ENCODE measurements around the gene CHCHD10.
A peak's percentile ranks its signal among the peaks of the same experiment; 100 is the strongest.

The CHCHD10 gene

DNA sequence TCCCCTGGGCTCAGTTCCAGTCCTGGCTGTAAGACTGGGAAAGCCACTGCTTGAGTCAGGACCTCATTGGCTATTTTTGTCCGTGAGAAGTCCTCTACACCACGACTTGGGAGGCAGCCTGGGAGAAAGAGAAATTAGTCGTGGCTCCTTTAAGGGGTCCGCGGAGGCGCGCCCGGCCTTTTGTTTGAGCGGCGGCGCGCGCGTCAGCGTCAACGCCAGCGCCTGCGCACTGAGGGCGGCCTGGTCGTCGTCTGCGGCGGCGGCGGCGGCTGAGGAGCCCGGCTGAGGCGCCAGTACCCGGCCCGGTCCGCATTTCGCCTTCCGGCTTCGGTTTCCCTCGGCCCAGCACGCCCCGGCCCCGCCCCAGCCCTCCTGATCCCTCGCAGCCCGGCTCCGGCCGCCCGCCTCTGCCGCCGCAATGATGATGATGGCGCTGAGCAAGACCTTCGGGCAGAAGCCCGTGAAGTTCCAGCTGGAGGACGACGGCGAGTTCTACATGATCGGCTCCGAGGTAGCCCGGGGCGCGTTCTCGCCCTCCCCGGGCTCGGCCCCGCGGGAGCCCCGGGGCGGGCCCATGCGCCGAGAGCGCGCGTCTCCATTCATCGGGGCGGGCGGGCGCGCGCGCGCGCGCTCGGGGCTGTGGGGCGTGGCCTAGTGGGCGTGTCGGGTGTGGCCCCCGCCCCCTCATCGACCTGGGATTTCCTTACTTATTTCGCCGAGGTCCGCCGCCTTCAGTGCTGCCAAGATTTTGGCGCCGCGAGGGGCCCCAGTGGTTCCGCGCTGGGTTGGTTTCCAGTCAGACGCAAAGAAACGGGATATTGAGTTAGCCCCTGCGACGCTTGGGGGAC lies 19.2 kb upstream of the CHCHD10 start, which contains the start of gene SMARCB1:
SMARCB1 (plus strand) TSS at position 215 of the 848 bp plus-strand sequence; CDS start at position 419, 204 bp downstream.
- peak; percentile 84 for DNase-seq

DNA sequence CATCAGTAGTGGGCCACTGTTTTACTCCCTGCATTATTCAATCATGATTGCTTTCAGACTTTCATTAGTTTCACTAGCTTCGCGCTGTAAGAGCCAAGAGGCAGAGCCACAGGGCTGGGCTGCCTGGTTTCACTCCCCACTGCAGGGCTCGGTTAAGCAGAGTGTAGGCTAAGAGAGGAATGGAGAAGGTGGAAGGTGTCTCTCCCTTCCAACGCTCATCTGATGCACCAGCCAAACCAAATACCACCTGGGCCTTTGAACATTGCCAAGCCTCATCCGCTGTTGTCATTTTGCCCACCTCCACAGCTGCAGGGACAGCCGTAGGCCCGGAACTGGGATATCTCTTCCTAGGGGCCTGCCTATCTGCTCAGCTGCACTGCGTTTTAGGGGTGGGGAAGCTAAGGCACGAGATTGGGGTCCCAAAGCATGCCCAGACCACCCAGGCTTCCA lies 18.5 kb upstream of the CHCHD10 start:
- no peak for DNase-seq

GRCh38 chr22:23784215-23784732 lies 16.5 kb upstream of the CHCHD10 start:
- DNase-seq, result no peak

DNA sequence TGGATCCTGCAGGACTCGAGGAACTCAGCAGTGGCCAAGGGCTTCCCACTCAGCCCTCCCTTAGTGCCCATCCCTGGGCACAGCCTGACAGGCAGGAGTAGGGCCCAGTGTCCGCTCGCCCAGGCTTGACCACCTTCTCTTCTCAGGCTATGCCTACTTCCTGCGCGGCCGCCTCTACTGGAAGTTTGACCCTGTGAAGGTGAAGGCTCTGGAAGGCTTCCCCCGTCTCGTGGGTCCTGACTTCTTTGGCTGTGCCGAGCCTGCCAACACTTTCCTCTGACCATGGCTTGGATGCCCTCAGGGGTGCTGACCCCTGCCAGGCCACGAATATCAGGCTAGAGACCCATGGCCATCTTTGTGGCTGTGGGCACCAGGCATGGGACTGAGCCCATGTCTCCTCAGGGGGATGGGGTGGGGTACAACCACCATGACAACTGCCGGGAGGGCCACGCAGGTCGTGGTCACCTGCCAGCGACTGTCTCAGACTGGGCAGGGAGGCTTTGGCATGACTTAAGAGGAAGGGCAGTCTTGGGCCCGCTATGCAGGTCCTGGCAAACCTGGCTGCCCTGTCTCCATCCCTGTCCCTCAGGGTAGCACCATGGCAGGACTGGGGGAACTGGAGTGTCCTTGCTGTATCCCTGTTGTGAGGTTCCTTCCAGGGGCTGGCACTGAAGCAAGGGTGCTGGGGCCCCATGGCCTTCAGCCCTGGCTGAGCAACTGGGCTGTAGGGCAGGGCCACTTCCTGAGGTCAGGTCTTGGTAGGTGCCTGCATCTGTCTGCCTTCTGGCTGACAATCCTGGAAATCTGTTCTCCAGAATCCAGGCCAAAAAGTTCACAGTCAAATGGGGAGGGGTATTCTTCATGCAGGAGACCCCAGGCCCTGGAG lies 15.7 kb upstream of the CHCHD10 start:
- no peak for DNase-seq

DNA sequence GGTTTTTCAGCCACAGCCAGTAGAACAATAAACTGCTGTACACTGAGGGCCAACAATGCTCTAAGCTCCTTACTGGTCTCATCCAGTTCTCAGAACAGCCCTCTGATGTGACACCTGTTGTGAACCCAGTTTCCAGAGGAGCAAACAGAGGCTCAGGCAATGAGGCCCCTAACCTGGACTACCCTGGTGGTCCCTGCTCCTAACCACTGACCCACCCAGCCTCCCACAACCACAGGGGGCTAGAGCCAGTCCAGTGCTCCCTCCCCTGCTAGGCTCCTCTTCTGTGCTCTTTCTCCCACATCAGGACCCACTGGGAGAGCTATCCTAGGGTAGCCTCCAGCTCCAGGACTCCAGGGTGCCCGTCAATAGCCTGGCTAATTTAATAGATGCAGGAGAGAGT lies 14.9 kb upstream of the CHCHD10 start:
- no peak for DNase-seq

- DNase-seq, result no peak
Observed at GRCh38 chr22:23782252-23782651, 14.5 kb upstream of the CHCHD10 start.

DNA sequence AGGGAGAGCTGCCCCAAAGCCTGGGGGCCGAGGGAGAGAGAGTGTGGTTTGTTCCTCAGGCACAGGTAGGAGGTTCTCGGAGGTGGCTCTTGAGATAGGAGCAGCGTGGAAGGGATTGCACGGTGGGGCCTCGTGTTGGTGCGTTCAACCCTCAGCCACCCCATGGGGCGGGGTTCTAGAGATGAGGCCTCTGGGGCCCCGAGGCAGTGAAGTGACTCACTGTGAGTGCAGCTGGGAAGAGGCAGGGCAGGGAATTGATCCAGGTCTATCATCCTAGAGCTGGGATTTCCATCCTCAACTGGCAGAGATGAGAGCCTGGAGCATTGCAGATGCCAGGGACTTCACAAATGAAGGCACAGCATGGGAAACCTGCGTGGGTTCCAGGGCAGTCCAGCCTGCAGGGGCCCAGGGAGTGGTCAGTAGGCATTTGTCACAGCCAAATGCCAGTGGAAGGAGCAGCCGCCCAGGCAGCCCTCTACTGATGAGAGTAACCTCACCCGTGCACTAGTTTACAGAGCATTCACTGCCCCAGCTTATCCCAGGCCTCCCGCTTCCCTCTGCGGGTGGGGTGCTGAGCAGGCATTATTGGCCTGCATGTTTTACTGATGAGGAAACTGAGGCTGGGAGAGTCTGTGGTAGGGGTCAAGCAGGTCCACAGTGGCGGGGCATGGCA lies 13.9 kb upstream of the CHCHD10 start:
- no peak for DNase-seq

- no peak for DNase-seq
Observed at GRCh38 chr22:23781065-23781464, 13.3 kb upstream of the CHCHD10 start.

- DNase-seq, result no peak
Observed at GRCh38 chr22:23780146-23780748, 12.5 kb upstream of the CHCHD10 start.

- DNase-seq, result no peak
Observed at GRCh38 chr22:23779731-23780130, 12.0 kb upstream of the CHCHD10 start.

GRCh38 chr22:23779083-23779482 lies 11.3 kb upstream of the CHCHD10 start:
- DNase-seq, result no peak

DNA sequence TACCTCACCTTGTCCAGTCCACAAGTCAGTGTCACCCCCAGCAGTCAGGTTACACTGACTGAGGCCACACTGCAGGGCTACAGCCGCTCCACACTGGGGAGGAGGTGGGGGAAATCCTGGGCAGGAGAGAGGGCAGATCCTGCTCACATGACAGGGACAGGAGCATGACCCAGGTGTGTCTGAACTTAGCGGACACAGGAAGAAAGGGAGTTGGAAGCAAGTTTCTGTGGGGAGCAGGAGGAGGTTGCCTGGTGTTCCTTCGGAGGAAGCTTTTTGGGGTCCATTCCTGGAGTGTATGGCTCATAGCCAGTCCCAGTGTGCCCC lies 10.8 kb upstream of the CHCHD10 start:
- no peak for DNase-seq

- DNase-seq, result peak; percentile 72
Observed at GRCh38 chr22:23777776-23778576, 10.2 kb upstream of the CHCHD10 start.

- no peak for DNase-seq
Observed at GRCh38 chr22:23775779-23776375, 8.1 kb upstream of the CHCHD10 start.

DNA sequence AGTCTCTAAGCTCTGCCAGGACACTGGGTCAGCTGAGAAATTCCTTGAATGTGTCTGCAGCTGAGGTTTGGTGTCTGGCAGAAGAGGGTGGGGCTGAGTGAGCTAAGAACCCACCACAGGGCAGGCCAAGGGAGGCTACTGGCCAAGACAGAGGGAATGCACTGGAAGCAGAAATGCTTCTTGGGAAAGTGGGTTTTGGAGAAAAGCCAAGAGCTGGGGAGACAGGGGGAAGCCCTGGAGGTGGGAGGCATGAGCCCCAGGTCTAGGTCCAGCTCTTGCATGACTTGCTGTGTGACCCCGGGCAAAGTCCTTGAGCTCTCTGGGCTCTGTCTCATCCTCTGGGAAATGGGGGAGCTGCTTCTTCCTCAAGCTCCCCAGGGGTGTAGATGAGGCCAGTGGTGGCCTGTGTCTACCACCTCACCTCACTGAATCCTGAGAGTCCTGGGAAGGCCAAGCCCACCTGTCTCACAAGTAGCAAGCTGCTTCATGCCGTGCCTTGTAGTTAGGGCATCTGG lies 7.2 kb upstream of the CHCHD10 start:
- DNase-seq, result no peak

- DNase-seq, result no peak
Observed at GRCh38 chr22:23774114-23774921, 6.5 kb upstream of the CHCHD10 start.

DNA sequence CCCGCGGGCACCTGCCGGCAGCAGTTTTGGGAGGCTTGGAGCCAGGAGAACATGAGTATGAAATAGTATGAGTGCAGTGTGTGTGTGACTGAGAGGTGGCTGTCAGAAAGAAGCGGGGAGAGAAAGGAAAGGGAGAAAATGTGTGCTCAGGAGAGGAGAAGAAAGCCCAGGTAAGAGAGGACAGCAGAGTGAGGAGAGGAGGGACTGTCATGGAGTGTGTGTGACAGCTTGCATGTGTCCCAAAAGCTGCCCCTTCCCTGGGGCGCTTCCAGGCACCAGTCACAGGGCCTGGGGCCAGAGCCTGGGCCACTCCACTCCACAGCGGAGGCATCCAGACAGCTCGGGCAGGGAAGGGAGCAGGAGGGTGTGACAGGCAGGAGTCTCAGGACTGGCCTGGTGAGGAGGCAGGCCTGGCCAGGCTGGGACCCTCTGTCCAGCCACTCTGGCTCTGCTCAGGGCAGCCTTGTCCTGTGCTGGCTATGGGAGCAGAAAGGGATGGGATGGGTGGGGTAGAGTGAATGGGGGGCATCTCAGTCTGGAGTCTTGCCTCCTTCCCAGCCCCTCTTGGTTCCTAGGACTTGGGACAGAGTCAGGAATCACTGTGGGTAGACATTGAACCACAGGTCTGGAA lies 5.8 kb upstream of the CHCHD10 start:
- DNase-seq, result no peak

DNA sequence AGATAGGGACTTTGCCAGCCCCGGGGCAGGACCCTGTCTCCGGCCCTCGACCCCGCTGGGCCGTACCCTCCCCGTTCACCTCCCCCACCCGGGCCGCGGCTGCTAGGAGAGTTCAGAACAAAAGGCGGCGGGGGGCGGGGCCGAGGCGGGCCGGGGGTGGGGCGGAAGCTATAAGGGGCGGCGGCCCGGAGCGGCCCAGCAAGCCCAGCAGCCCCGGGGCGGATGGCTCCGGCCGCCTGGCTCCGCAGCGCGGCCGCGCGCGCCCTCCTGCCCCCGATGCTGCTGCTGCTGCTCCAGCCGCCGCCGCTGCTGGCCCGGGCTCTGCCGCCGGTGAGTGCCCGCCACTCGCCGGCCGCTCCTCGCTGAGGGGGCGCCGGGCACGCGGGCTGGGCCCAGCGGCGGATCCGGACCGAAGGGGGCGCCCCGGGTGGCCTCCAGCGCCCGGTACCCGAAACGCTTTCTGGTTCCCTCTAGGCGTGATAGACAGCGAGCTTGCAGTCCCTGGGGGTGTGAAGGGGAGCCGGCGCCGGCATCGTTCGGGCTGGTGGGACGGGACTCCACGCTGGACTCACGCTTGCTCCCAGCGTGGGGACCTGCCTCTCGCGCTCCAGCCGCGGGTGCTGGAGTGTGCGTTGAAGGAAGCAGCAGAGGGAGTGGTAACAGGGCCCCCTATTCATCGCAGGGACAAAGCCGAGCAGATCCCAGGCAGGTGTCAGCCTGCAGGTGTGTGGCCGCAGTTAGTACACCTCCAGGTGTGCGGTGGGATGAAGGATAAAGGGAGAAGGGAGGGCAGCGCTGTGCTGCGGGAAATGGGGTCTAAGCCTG lies 5.1 kb upstream of the CHCHD10 start, which contains the start of gene MMP11:
MMP11 (plus strand) TSS at position 201 of the 825 bp plus-strand sequence; CDS start at position 223, 22 bp downstream.
- peak; percentile 61 for DNase-seq

DNA sequence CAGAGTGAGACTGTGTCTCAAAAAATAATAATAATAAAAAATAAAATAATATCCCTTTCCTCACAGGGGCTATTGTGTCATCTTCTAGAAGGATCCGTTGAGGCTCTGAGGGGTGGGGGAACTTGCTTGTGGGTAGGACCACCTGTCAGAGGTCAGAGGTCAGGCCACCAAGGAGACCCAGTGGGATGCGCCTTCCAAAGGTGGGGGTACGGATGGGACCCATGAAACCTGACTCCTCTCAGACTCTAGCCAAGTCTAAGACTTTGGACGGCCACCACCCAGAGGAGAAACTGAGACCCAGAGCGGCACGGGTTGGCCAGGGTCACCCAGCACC lies 4.5 kb upstream of the CHCHD10 start:
- DNase-seq, result no peak

Data from NCI-H2171 (cell line).